GM19240 (cell line): ENCODE measurements around the gene ABO.
"Not testable (repeated sequence)": the region's sequence is repeated elsewhere in the genome, so short reads cannot be mapped to it uniquely, and the experiment has no call there.

ENCODE experiments used
- DNase-seq: peaks from one replicate; pipeline ENCODE4 v3.0.0; 2011; ENCODE audit warnings: low spot score; ENCODE audit not compliant: insufficient read length

Gene ABO

DNA sequence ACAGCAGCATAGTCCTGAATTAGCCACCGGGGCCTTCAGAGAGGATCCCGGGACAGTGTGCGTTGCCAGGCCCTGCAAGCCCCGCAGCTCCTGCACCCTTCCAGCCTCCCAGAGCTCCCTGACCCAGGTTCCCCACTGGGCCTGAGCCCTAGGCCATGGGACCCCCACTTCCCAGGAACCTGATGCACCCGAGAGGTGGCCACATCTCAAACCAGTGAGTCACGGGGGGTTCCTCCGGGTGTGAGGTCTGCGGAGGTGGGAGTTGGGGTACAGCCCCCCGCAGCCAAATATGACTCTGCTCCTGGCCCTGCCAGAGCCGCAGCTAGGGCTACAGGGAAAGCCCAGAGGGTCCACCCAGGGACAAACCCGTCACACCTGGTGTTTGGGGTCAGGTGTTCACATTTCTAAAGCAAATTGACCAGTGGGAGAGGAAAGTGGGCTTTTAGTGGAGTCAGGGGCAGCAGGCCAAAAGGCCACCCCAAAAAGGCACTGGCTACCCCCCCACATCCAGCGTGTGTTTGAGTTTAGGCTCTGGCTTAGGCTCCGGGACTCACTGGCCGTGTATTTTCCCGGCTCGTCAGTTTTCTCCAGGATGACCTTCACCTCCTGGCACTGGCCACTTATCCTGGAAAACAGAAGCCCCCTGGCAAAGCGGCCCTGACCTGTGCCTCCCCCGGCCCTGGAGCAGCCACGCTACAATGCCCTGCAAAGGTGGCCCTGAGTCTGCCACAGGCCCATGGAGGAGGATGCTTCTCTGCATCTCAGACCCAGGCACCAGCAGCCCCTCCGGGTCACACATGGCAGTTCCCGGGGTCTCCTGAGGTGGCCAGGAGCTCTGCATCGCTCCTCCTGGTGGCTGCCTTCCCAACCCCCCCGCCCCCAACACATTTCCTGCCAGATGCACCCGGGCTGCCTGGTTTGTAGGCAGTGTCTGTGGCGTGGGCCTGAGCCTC, 48.5 kb downstream of the ABO start:
- no peak for DNase-seq

GRCh38 chr9:133225171-133226011, 49.6 kb downstream of the ABO start:
- DNase-seq: no peak

- DNase-seq: no peak
These were observed 50.2 kb downstream of the ABO start for GRCh38 chr9:133224762-133225161.

DNA sequence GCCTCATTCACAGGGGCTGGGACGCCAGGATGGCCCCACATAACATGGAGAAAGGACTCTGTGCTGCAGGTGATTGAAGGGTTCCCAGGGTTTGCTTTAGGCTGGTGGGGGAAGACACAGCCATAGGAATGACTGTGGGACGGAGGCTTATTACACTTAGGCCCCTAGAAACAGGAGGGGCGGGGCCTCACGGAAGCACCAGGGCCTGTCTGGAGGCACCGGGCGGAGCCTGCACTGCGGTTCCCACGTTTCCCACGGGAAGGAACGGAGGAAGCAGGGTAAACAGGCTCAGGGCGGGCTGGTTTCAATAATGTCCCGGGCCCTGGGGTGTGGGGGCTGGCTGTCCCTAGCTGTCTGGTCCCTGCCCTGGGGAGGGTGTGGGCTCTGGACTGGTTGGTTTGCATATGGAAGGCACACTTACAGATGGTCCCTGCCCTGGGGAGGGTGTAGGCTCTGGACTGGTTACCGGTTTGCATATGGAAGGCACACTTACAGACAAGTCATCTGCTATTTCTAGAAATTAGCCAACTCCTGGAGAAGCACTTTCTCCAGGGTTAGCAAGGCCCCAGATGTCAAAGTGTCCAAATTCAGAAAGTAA, 51.7 kb downstream of the ABO start:
- DNase-seq: not testable (repeated sequence)

DNA sequence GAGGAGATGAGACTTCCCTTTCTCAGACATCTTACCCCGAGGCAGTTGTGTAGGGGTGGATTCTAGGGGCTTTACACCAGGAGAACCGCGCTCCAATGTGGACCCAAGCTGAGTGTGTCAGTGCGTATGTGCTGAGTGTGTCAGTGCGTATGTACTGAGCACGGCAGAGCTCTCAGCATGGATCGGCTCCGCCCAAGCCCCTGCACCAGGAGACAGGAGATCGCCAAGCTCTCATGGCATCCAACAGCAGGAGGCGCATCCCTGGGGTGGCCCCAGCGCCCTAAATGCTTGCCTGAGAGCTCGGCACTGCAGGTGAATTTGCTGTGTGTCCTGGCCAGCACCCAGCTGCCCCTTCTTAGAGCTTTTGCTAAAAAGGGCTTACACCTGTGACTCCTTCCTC, 53.0 kb downstream of the ABO start:
- DNase-seq: not testable (repeated sequence)

DNA sequence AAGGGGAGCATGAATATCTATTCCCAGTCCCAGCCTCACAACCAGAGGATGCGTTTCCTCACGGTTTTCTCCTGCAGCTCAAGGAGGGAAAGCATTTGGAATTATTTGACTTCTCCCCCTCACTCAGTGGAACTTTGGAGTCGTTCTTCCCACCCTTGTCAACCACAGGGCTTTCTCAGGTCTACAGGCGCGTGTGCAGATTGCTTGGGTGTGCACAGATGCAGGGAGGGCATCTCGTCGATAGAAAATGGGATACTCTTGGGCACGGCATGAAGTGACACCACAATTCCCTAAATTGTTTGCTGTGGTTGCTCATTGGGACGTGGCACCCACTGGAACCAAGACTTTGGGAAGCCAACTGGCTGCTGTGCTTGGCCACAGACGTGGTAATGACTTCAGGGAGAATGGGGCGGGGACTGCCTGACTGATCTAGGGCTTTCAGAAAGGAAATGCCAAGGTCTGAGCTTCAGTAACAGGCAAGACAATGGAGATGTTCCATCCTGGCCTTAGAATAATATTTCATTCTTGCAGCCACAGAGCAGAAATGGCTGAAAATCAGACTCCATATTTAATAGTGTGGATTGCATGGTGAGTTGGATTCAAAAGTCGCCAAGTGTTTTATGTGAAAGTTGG, 53.7 kb downstream of the ABO start:
- no peak for DNase-seq

- not testable (repeated sequence) for DNase-seq
These were observed 56.7 kb downstream of the ABO start for GRCh38 chr9:133218049-133218975.

DNA sequence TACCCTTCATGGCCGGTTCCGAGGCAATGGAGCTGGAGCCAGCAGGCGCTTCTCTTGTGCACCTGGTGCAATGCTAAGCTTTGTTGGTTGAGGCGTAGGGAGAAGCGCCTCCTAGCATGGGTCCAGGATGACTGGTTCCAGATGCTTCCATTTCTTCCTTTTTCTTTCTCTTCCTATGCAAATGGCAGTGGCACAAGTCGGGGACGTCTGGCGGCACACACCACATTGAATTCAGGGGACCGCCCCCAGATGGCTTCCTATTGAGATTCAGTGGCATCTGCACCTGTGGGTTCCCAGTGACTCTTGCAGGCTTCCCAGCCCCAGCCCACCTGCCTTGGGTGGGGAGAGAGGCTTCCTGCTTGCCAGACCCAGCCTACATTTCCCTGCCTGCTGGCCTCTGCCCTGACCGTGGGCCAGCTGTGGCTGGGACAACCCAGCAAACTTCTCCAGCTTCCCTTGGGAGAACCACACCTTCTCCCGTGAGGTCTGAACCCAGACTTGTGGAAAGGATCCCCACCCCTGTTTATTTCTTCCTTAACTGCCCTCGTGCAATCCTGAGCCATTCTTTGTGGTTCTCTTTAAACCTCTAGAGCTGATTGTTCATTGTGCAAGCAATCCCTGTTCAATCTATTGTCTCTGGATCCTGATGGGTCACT, 57.5 kb downstream of the ABO start:
- not testable (repeated sequence) for DNase-seq

DNA sequence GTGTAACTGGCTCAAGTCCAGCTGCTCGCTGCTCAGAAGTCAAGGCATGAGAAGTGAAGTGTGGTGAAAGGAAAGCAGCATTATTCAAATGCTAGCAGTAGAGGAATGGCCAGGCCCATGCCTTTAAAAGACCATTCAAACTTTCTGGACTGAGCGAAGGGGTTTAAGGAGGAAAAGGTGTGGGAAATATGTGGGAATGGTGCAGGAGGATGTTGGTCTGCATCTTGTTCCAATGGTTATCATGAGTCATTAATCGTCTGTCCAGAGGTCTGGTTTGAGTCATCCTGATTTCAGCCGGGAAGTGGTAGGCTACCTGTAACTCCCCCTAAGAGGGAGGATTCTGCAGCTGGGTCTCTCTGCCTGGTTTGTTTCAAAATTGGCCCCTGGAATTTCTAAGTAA, 60.7 kb downstream of the ABO start:
- not testable (repeated sequence) for DNase-seq

- no peak for DNase-seq
These were observed 64.4 kb downstream of the ABO start for GRCh38 chr9:133210609-133211008.

DNA sequence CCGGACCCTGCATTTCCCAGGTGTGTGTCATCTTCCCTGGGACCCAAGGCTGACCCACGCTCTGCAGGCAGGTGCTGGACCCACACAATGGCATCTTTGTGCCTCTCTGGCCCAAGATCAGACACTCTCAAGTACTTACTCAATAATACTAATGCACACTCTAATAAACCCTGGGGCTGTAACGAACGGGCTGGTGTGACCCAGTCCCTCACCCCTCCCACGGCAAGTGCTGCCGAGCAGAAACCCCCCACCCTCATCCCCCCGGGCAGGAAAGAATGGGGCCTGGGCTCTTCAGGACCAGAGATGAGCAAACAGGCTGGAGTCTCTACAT, 64.8 kb downstream of the ABO start:
- DNase-seq: no peak

GRCh38 chr9:133209327-133210201, 65.4 kb downstream of the ABO start:
- DNase-seq: not testable (repeated sequence)

DNA sequence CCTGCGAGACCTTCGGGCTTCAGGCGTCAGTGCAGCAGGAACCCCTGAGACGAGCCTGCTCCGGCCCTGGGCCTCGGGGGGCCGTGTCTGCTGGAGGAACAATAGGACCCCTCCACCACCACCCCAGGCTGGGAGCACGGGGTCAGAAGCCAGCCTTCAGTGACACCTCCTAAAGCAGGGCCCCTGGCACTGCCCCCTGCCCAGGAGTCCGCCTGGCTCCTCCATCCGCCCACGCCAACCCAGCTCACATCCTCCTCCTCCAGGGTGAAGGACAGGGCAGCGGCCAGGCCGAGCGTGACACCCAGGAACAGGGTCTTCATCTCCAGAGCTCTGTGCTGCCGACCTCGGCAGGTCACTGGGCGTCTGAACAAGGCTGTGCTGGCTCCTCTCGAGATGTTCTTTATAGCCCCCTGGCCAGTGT, 66.1 kb downstream of the ABO start, which contains the start of gene OBP2B:
OBP2B (minus strand) TSS at position 371 of the 421 bp plus-strand sequence; CDS start at position 320, 51 bp downstream.
- DNase-seq: not testable (repeated sequence)

DNA sequence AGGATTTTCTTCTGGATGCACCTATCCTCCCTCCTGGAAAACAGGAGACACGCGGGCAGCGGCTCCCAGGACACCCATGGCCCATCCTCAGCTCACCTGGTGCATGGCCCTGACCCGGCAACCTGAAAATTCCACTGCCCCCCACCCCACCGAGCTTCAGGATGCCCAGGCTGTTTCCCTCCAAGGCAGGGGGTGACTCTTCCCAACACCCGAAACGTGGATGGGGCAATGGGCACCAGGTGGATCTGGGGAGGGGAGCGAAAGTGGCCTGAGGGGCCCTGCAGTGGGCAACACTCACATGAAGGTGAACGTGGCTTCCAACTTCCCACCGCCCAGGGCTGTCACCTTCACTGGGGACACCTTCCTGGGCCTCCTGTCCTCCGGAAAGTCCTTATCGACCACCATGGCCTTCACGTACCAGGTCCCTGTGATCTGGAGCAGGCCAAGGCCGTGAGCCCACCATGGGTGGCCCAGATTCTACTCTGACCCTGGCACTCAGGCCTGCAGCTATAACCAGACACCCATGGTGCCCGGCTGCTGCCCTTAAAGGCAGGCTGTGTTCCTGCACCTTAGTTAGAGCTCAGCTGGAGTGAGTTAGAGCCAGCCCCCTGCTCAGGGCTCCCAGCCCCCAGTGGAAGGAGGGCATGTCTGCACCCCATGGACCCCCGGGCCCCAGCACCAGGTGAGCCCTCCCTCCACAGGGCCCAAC, 66.7 kb downstream of the ABO start:
- DNase-seq: not testable (repeated sequence)

DNA sequence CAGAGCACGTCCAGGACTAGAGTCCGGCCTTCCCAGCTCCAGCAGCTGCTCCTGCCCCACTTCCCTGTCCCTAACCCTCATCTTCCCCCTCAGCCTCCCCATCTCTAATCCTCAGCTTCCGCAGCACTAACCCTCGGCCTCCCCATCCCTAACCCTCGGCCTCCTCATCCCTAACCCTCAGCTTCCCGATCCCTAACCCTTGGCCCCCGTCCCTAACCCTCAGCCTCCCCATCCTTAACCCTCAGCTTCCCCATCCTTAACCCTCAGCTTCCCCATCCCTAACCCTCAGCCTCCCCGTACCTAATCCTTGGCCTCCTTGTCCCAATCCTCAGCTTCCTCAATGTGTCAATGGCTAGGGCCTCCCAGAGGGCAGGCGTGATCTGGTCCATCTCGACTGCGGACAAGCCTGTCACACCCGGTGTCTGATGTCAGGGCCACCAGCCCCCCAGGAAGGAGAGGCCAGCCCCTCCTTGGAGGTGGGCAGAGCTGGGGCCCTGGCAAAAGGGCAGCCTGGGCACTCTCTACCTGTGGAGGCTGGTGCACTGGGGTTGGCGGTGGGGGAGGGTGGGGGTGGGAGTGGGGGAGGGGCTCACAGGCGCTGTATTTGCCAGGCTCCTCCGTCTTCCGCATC, 67.3 kb downstream of the ABO start:
- DNase-seq: no peak

DNA sequence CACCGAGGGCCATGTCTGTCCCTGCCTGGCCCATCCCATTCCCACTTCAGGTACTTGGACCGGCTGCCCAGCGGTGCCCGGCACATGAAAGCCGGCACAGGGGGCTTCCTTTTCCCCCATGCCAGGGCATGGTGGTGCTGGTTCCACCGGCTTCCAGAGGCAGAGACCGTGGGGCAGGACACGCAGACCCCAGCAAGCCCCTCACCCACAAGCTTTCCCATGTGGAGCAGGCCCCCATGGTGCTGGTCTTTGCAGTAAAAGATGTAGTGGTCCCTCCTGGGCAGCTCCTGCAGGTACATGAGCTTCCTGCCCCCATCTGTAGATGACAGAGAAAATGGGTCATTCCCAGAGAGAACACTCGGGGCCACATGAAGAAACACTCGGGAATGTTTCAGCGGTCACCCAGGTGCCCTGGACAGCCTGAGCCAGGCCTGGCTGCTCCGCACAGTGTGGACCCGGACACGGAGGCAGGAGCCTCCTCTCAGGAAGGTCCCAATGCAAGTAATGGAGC, 67.9 kb downstream of the ABO start:
- no peak for DNase-seq
